Measurements from ENCODE around the gene ARHGAP24. TPM values are rescaled to one million over a fixed set of nuclear protein-coding genes. Genes with fewer than 3 reads are reported as not detected.

The ARHGAP24 gene
- total RNA-seq, 4 donors from 2014 or later = 12.1 to 60.8 (median 18.9) TPM

- intact Hi-C loops (cut with DNase I; ENCODE audit: low total_unique reads) = no loop called here
- no peak for DNase-seq
- TF ChIP-seq CTCF (IDR thresholded peaks at IDR 0.05) (no peak), POLR2A (IDR thresholded peaks at IDR 0.05) (no peak)
- Histone ChIP-seq H3K27ac (no peak overlapping the region), H3K4me3 (no peak overlapping the region), H3K36me3 (no peaks in the 10 kb centered on the region), H3K4me1 (no peaks in the 10 kb centered on the region), H3K27me3 (no peaks in the 10 kb centered on the region), H3K9me3 (no peaks in the 10 kb centered on the region)
These were observed 457.7 kb downstream of the ARHGAP24 start for GRCh38 chr4:85932500-85933290.

- H3K36me3 ChIP-seq = no peaks in the 10 kb centered on the region
- H3K27ac ChIP-seq = no peak overlapping the region
- H3K27me3 ChIP-seq = no peaks in the 10 kb centered on the region
These were observed 458.3 kb downstream of the ARHGAP24 start for GRCh38 chr4:85933291-85933640.

GRCh38 chr4:85937507-85937906 is 462.6 kb downstream of the ARHGAP24 start:
- H3K9me3 ChIP-seq = no peaks in the 10 kb centered on the region
- H3K36me3 ChIP-seq = no peaks in the 10 kb centered on the region
- no peaks in the 10 kb centered on the region for H3K27me3 ChIP-seq
- H3K4me1 ChIP-seq = no peaks in the 10 kb centered on the region
- no peak overlapping the region for H3K4me3 ChIP-seq
- H3K27ac ChIP-seq = no peak overlapping the region
- no peak for DNase-seq
- TF ChIP-seq POLR2A (IDR thresholded peaks at IDR 0.05) (no peak), CTCF (IDR thresholded peaks at IDR 0.05) (no peak)
- intact Hi-C loops (cut with DNase I; ENCODE audit: low total_unique reads) = no loop called here

More at GRCh38 chr4:85933291-85933640, 458.3 kb downstream of the ARHGAP24 start:
- intact Hi-C loops (cut with DNase I; ENCODE audit: low total_unique reads) = no loop called here
- no peaks in the 10 kb centered on the region for H3K9me3 ChIP-seq
- no peaks in the 10 kb centered on the region for H3K4me1 ChIP-seq
- TF ChIP-seq CTCF (IDR thresholded peaks at IDR 0.05) (no peak), POLR2A (IDR thresholded peaks at IDR 0.05) (no peak)
- H3K4me3 ChIP-seq = no peak overlapping the region
- DNase-seq = no peak

GRCh38 chr4:85938062-85938461 is 463.1 kb downstream of the ARHGAP24 start:
- H3K4me3 ChIP-seq = no peak overlapping the region
- no peak for DNase-seq
- H3K4me1 ChIP-seq = no peaks in the 10 kb centered on the region
- H3K36me3 ChIP-seq = no peaks in the 10 kb centered on the region
- H3K9me3 ChIP-seq = no peaks in the 10 kb centered on the region
- no peak overlapping the region for H3K27ac ChIP-seq
- H3K27me3 ChIP-seq = no peaks in the 10 kb centered on the region
- intact Hi-C loops (cut with DNase I; ENCODE audit: low total_unique reads) = no loop called here
- TF ChIP-seq CTCF (IDR thresholded peaks at IDR 0.05) = no peak
- no peak for TF ChIP-seq POLR2A (IDR thresholded peaks at IDR 0.05)

- no peaks in the 10 kb centered on the region for H3K4me1 ChIP-seq
- H3K27me3 ChIP-seq = no peaks in the 10 kb centered on the region
These were observed 464.0 kb downstream of the ARHGAP24 start for GRCh38 chr4:85938902-85939301.

More at GRCh38 chr4:85938902-85939301, 464.0 kb downstream of the ARHGAP24 start:
- TF ChIP-seq CTCF (IDR thresholded peaks at IDR 0.05) = no peak
- TF ChIP-seq POLR2A (IDR thresholded peaks at IDR 0.05) = no peak
- Histone ChIP-seq H3K9me3 (no peaks in the 10 kb centered on the region), H3K27ac (no peak overlapping the region), H3K4me3 (no peak overlapping the region), H3K36me3 (no peaks in the 10 kb centered on the region)
- intact Hi-C loops (cut with DNase I; ENCODE audit: low total_unique reads) = no loop called here
- no peak for DNase-seq
